Stomach smooth muscle (tissue), 2 donors: ENCODE data around the gene GPD2.
"Not testable (repeated sequence)": the region's sequence is repeated elsewhere in the genome, so short reads cannot be mapped to it uniquely, and the experiment has no call there.

Source experiments
- H3K27ac ChIP-seq: one replicate; pipeline ENCODE4 v1.7.0; 2013; ENCODE audit warnings: mild to moderate bottlenecking, low read length, inconsistent platforms
- H3K27me3 ChIP-seq, 2 donors: one replicate each; pipeline ENCODE4 v1.7.0; 2013; ENCODE audit warnings: low read length in 2 of 2; ENCODE audit not compliant: insufficient read depth in 2 of 2, control insufficient read depth in 1 of 2
- H3K36me3 ChIP-seq, 2 donors: one replicate each; pipeline ENCODE4 v1.7.0; 2013; ENCODE audit warnings: low read length in 2 of 2; ENCODE audit not compliant: control insufficient read depth in 2 of 2, insufficient read depth in 2 of 2
- H3K4me1 ChIP-seq: one replicate; pipeline ENCODE4 v1.7.0; 2013; ENCODE audit warnings: low read length; ENCODE audit not compliant: control insufficient read depth, insufficient read depth
- H3K4me3 ChIP-seq, 2 donors: one replicate each; pipeline ENCODE4 v1.7.0; 2013; ENCODE audit warnings: low read length in 2 of 2
- H3K9ac ChIP-seq, 2 donors: one replicate each; pipeline ENCODE4 v1.7.0; 2013; ENCODE audit warnings: low read length in 2 of 2, mild to moderate bottlenecking in 1 of 2
- H3K9me3 ChIP-seq, 2 donors: one replicate each; pipeline ENCODE4 v1.7.0; 2013; ENCODE audit warnings: low read length in 2 of 2; ENCODE audit not compliant: control insufficient read depth in 2 of 2
- donor health status: healthy.
- donor health status: Pancreatic carcinoma.

GPD2 gene

DNA sequence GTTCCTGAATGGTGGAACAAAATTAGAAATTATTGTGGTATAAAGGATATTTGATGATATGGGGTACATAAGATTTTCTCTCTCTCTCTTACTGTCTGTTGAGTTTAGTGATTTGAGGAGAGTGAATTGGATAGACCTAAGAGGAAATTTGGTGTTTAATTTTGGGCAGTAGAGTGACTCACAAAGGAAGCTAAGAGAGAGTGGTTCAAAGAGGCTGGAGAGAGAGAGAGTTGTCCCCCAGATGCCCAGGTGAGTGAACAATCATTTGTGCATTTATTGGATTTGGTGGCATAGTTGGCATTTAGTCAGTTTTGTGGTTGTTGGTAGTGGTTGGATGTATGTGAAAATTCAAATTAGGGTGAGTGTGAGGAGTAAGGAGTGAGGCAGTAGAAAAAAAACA is 56.8 kb downstream of the GPD2 start:
- Histone ChIP-seq H3K36me3 (no peaks in the 10 kb centered on the region), H3K9me3 (no peaks in the 10 kb centered on the region), H3K4me3 (no peak overlapping the region), H3K4me1 (peaks cover 4% of the 10 kb centered on the region), H3K9ac (no peak overlapping the region), H3K27me3 (no peaks in the 10 kb centered on the region), H3K27ac (no peak overlapping the region)

DNA sequence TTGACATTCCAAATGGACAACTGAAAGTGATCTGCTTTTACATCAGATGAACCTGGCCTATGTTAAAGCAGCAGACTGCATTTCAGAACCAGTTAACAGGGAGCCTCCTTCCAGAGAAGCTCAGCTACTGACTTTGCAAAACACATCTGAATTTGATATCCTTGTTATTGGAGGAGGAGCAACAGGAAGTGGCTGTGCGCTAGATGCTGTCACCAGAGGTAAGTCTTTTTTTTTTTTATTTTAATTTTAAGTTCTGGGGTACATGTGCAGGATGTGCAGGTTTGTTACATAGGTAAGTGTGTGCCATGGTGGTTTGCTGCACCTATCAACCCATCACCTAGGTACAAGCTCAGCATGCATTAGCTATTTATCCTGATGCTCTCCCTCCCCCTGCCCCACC is 59.8 kb downstream of the GPD2 start:
- H3K36me3 ChIP-seq, H3K4me3 ChIP-seq, H3K27ac ChIP-seq, H3K9ac ChIP-seq, H3K9me3 ChIP-seq, H3K4me1 ChIP-seq, H3K27me3 ChIP-seq: not testable (repeated sequence)

DNA sequence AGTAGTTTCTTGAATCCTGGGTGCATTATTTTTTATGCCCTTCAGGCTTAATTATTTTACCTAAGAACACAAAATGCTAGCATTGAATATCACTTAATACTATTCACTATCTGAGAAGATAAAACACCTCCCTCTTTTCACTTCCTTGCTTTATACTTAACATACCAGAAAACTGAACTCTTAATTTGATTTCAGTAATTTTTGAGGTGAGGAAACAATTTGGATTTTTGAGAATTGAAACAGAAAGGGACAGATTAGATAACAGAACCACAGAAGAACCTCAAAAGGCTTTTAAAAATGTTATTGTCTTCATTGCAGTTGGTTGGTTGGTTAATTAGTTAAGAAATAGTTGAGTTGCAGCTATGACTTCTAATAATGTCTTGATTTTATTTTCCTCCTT is 69.5 kb downstream of the GPD2 start:
- Histone ChIP-seq H3K9ac (no peak overlapping the region), H3K36me3 (no peaks in the 10 kb centered on the region), H3K27me3 (no peaks in the 10 kb centered on the region), H3K4me3 (no peak overlapping the region), H3K27ac (no peak overlapping the region), H3K9me3 (no peaks in the 10 kb centered on the region), H3K4me1 (no peaks in the 10 kb centered on the region)

DNA sequence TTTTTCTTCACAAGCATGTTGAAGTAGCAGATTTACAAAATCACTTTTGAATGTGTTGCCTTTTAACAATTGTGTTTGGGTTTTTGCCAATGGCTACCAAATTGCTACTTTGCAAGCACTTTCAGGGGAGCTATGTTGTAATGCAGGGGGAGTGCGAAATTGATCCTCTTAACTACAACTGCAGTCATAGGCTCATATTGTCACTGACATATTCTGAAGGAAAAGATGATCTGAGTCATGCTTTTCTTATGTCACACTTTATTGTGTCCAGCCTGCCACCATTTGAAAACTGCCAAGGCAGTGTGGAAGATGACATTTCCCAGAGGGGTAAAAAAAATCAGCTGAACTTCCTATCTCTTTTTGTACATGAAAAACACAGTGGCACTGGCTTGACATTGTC is 74.9 kb downstream of the GPD2 start:
- Histone ChIP-seq H3K4me3 (no peak overlapping the region), H3K9me3 (no peaks in the 10 kb centered on the region), H3K27ac (no peak overlapping the region), H3K27me3 (no peaks in the 10 kb centered on the region), H3K9ac (no peak overlapping the region), H3K36me3 (no peaks in the 10 kb centered on the region), H3K4me1 (no peaks in the 10 kb centered on the region)

DNA sequence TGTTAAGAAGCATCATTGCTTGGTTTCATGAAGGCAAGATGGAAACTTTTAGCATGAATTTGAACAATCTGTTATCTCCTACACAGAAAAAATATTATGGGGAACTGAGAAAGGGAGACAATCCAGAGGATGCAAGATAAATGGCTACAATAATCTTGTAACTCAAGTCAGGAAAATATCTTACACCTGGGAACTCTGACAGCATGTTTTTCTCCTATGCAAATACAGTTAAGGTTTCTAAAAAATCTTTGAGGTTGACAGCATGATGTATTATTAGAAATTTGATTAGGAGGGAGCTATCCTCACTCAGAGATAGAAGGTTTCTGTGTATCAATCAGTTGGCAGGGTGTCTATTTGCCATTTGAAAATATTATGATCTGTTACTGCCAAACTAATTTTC is 75.6 kb downstream of the GPD2 start:
- H3K36me3 ChIP-seq: no peaks in the 10 kb centered on the region
- H3K9ac ChIP-seq: no peak overlapping the region
- no peaks in the 10 kb centered on the region for H3K4me1 ChIP-seq
- H3K27ac ChIP-seq: no peak overlapping the region
- H3K27me3 ChIP-seq: no peaks in the 10 kb centered on the region
- no peak overlapping the region for H3K4me3 ChIP-seq
- H3K9me3 ChIP-seq: no peaks in the 10 kb centered on the region

DNA sequence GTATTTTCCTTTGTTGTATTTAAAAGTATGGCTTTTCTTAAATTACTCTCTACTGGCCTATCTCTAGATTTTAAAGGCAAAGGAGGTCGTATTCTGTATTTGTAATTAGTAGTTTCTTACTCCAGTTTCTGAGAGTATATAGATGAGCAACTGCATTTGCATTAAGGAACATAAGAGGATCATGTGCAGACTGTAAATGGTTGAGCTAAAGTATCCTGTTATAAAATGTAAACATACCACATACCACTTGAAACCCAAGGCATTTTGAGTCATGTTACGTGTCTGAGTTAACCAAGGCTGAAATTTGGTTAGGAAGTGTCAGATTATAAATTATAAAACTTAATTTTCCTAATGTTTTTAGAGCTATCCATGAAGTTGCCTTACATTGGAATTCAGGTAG is 76.3 kb downstream of the GPD2 start:
- H3K4me3 ChIP-seq: no peak overlapping the region
- H3K9ac ChIP-seq: no peak overlapping the region
- H3K27me3 ChIP-seq: no peaks in the 10 kb centered on the region
- H3K36me3 ChIP-seq: no peaks in the 10 kb centered on the region
- H3K9me3 ChIP-seq: no peaks in the 10 kb centered on the region
- H3K4me1 ChIP-seq: no peaks in the 10 kb centered on the region
- no peak overlapping the region for H3K27ac ChIP-seq

DNA sequence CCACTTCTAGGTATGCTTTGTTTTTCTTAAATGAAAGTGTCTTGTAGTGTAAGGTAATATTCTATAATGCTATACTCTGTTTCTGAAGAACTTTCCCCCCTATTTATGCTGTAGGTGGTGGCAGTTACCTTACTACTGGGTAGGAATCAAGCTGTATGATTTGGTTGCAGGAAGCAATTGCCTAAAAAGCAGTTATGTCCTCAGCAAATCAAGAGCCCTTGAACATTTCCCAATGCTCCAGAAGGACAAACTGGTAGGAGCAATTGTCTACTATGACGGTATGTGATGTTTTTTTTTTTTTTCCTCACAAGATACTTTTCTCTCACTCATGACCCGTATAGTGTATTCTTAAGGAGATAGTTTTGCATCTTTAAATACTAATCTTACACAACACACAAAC is 77.0 kb downstream of the GPD2 start:
- no peaks in the 10 kb centered on the region for H3K4me1 ChIP-seq
- H3K36me3 ChIP-seq: no peaks in the 10 kb centered on the region
- H3K4me3 ChIP-seq: no peak overlapping the region
- H3K27me3 ChIP-seq: no peaks in the 10 kb centered on the region
- H3K9me3 ChIP-seq: no peaks in the 10 kb centered on the region
- no peak overlapping the region for H3K27ac ChIP-seq
- H3K9ac ChIP-seq: no peak overlapping the region

DNA sequence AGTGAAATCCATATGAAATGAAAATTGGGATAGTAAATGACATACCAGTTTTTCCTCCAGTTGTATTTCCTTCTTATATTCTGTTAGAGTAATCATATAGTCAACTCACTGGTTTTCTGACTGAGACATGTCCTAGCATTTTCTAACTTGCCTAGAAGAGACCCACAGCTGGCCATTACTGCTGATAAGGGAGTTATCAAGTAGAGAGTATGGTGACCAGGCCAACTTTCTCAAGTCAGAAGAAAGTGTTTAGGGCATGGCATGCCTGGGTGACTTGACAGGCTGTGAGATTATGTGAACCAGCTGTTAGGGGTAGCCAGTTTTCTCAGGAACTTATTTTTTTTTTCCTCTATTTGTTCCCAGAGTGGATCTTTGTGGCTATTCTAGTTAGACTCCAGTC is 81.2 kb downstream of the GPD2 start:
- H3K4me3 ChIP-seq: no peak overlapping the region
- H3K27me3 ChIP-seq: no peaks in the 10 kb centered on the region
- H3K9me3 ChIP-seq: no peaks in the 10 kb centered on the region
- H3K36me3 ChIP-seq: no peaks in the 10 kb centered on the region
- no peak overlapping the region for H3K27ac ChIP-seq
- H3K9ac ChIP-seq: no peak overlapping the region
- H3K4me1 ChIP-seq: no peaks in the 10 kb centered on the region

DNA sequence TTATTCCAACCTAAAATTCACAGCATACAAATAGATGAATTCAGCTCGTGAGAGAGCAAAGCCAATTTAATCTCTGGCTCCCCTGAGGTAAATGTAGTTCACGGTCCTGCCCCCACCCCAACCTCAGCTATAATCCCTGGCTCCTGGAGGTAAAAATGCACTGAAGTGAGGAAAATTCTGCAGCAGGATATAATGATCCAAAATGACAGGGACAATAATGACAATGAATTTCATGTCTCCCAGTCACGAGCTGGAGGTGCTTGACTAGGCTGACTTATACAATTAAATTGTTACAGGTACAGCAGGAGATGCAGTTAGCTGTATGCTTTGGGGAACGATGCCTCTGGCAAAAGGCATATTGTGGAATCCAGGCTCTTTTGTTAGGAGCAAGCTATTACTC is 82.0 kb downstream of the GPD2 start:
- no peaks in the 10 kb centered on the region for H3K36me3 ChIP-seq
- H3K9me3 ChIP-seq: no peaks in the 10 kb centered on the region
- H3K4me1 ChIP-seq: no peaks in the 10 kb centered on the region
- H3K9ac ChIP-seq: no peak overlapping the region
- no peak overlapping the region for H3K4me3 ChIP-seq
- no peaks in the 10 kb centered on the region for H3K27me3 ChIP-seq
- H3K27ac ChIP-seq: no peak overlapping the region

DNA sequence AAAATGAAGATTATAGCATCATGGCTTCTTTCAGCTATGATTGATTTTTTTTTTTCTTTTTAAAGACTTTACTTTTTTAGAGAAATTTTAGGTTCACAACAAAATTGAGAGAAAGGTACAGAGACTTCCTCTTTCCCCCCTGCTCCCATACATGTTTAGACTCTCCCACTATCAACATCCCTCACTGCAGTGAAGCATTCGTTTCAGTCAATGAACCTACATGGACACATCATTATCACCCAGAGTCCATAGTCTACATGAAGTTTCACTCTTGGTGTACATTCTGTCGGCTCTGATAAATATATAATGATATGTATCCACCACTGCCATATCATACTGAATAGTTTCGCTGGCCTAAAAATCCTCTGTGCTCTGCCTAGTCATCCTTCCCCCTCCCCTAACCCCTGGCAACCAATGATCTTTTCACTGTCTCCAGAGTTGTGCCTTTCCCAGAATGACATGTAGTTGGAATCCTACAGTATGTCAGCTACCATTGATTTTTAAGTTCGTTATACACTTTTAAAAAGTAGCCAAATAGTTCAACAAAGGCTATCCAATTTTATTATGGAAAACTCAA is 86.8 kb downstream of the GPD2 start:
- H3K9ac ChIP-seq: no peak overlapping the region
- H3K4me3 ChIP-seq: no peak overlapping the region
- no peak overlapping the region for H3K27ac ChIP-seq
- no peaks in the 10 kb centered on the region for H3K36me3 ChIP-seq
- no peaks in the 10 kb centered on the region for H3K4me1 ChIP-seq
- H3K9me3 ChIP-seq: no peaks in the 10 kb centered on the region
- no peaks in the 10 kb centered on the region for H3K27me3 ChIP-seq

DNA sequence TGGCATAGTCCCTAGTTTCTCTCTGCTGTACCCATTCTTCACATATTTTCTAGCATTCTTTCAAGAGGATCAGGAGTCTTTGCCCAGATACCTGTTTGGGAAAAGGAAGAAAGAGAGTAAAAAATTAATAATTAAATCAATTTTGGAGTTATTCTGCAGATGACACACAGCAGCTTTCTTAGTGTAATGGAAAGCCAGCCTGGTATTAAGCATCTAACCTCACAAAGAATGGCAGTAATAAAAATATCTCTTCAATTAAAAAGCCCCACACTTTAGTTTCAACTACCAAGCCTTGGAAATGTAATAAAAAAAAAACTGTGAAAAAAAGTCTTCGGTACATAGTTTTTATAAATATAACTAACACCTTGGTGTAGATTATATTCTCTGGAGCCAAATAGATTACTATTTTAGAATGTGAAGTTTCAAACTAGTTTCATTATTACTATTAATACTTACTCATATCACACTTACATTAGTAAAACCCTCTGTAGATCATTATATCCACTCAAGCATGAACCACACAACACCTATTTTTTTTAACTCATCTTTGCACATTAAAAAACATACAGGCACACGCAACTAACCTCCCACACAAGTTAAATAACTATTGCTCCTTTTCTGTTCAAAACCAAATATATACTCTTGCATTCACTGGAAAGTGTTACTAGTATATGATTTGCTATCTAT is 90.9 kb downstream of the GPD2 start:
- no peak overlapping the region for H3K4me3 ChIP-seq
- H3K27ac ChIP-seq: no peak overlapping the region
- H3K27me3 ChIP-seq: no peaks in the 10 kb centered on the region
- no peaks in the 10 kb centered on the region for H3K36me3 ChIP-seq
- H3K9ac ChIP-seq: no peak overlapping the region
- H3K4me1 ChIP-seq: no peaks in the 10 kb centered on the region
- no peaks in the 10 kb centered on the region for H3K9me3 ChIP-seq
